A673 (cell line): ENCODE results near the gene RNPEP. TPM values are rescaled to one million over a fixed set of nuclear protein-coding genes. Genes with fewer than 3 reads are reported as not detected.

ENCODE experiments used
- BruUV-seq: library from RNA; stranded (reverse); fragments of 400-500 nt; replicated peaks from 2 replicates; lab custom pipeline; 2021; lab: Mats Ljungman, UMichigan
- CTCF ChIA-PET: fragments of 300-600 bp; sonication (Branson Sonifier 250); formaldehyde crosslinking; loops from one replicate; lab custom pipeline; 2022; ENCODE audit warnings: antibody characterized with exemption; lab: Charles Lee
- POLR2A ChIA-PET: fragments of 300-600 bp; sonication (Branson Sonifier 250); formaldehyde crosslinking; loops from one replicate; lab custom pipeline; 2022; ENCODE audit warnings: antibody characterized with exemption; ENCODE audit not compliant: low non-redundant PET; lab: Charles Lee
- DNase-seq: peaks from one replicate; pipeline ENCODE4 v3.0.0-alpha.2; 2015; ENCODE audit warnings: low spot score
- H3K27ac ChIP-seq: fragments of 200-600 bp; sonication (generic); 2 replicates; pipeline ENCODE4 v1.5.1; 2016; ENCODE audit warnings: mixed run types, low read depth, mild to moderate bottlenecking, mixed read lengths, antibody characterized with exemption, low read length; ENCODE audit not compliant: poor library complexity, severe bottlenecking
- H3K27me3 ChIP-seq: fragments of 200-600 bp; sonication (generic); replicated peaks from 2 replicates; pipeline ENCODE4 v1.6.1; 2017; ENCODE audit warnings: mixed run types, low read depth, mild to moderate bottlenecking, mixed read lengths, antibody characterized with exemption, low read length; ENCODE audit not compliant: insufficient read depth, poor library complexity
- H3K36me3 ChIP-seq: fragments of 200-600 bp; sonication (generic); 2 replicates; pipeline ENCODE4 v1.6.1; 2016; ENCODE audit warnings: mixed run types, mild to moderate bottlenecking, mixed read lengths, antibody characterized with exemption, low read length; ENCODE audit not compliant: insufficient read depth, poor library complexity, severe bottlenecking
- H3K4me1 ChIP-seq: fragments of 200-600 bp; sonication (generic); 2 replicates; pipeline ENCODE4 v1.6.1; 2017; ENCODE audit warnings: mixed run types, mild to moderate bottlenecking, mixed read lengths, antibody characterized with exemption, low read length; ENCODE audit not compliant: insufficient read depth, poor library complexity, severe bottlenecking
- H3K4me3 ChIP-seq: fragments of 200-600 bp; sonication (generic); 2 replicates; pipeline ENCODE4 v1.5.1; 2016; ENCODE audit warnings: low read depth, mixed run types, mild to moderate bottlenecking, mixed read lengths, low read length; ENCODE audit not compliant: poor library complexity, severe bottlenecking
- H3K9me3 ChIP-seq: fragments of 200-600 bp; sonication (generic); 2 replicates; pipeline ENCODE4 v1.6.1; 2016; ENCODE audit warnings: mixed run types, low read depth, mild to moderate bottlenecking, mixed read lengths, antibody characterized with exemption, low read length; ENCODE audit not compliant: poor library complexity, severe bottlenecking
- CTCF ChIP-seq: fragments of 300-800, 200-600 bp; sonication (generic); conservative IDR thresholded peaks from 2 replicates; pipeline ENCODE4 v1.5.1; 2017; ENCODE audit warnings: low read depth, mild to moderate bottlenecking, antibody characterized with exemption, low read length, moderate library complexity, mixed read lengths
- EZH2 ChIP-seq: fragments of 200-600 bp; sonication (generic); IDR thresholded peaks from 2 replicates; pipeline ENCODE4 v1.6.1; 2017; ENCODE audit warnings: borderline replicate concordance, low read depth, mild to moderate bottlenecking, mixed read lengths, antibody characterized with exemption, low read length; ENCODE audit not compliant: poor library complexity, severe bottlenecking
- intact Hi-C: fragments of 100-400 bp; cut with micrococcal nuclease; formaldehyde crosslinking; loops from one replicate; pipeline ENCODE4 v1.10.0; 2022; ENCODE audit not compliant: unreplicated experiment
- total RNA-seq: library from RNA; stranded (reverse); gene quantifications from 2 replicates; pipeline ENCODE4 v1.2.3, GENCODE V29; 2021

Gene RNPEP
- total RNA-seq, 1 experiment from 2014 or later = 59.3 TPM

- Histone ChIP-seq H3K27me3 (no peaks in the 10 kb centered on the region), H3K4me3 (no peak overlapping the region), H3K9me3 (no peaks in the 10 kb centered on the region), H3K36me3 (no peaks in the 10 kb centered on the region), H3K27ac (no peak overlapping the region), H3K4me1 (peaks cover 10% of the 10 kb centered on the region)
- BruUV-seq = no TSS peak
- TF ChIP-seq EZH2 (no peak), CTCF (no peak)
- intact Hi-C loops = no loop called here
- POLR2A ChIA-PET = no interaction called here
- DNase-seq = no peak
- CTCF ChIA-PET = no interaction called here
Measured at GRCh38 chr1:202031796-202032195, 49.3 kb downstream of the RNPEP start.

GRCh38 chr1:202034149-202034682 is 51.8 kb downstream of the RNPEP start:
- Histone ChIP-seq H3K9me3 (no peaks in the 10 kb centered on the region), H3K27me3 (no peaks in the 10 kb centered on the region), H3K36me3 (no peaks in the 10 kb centered on the region), H3K4me1 (peaks cover 10% of the 10 kb centered on the region), H3K27ac (no peak overlapping the region), H3K4me3 (no peak overlapping the region)
- intact Hi-C loops = no loop called here
- CTCF ChIA-PET = no interaction called here
- DNase-seq = no peak
- POLR2A ChIA-PET = no interaction called here
- BruUV-seq = no TSS peak
- TF ChIP-seq CTCF (no peak), EZH2 (no peak)

DNA sequence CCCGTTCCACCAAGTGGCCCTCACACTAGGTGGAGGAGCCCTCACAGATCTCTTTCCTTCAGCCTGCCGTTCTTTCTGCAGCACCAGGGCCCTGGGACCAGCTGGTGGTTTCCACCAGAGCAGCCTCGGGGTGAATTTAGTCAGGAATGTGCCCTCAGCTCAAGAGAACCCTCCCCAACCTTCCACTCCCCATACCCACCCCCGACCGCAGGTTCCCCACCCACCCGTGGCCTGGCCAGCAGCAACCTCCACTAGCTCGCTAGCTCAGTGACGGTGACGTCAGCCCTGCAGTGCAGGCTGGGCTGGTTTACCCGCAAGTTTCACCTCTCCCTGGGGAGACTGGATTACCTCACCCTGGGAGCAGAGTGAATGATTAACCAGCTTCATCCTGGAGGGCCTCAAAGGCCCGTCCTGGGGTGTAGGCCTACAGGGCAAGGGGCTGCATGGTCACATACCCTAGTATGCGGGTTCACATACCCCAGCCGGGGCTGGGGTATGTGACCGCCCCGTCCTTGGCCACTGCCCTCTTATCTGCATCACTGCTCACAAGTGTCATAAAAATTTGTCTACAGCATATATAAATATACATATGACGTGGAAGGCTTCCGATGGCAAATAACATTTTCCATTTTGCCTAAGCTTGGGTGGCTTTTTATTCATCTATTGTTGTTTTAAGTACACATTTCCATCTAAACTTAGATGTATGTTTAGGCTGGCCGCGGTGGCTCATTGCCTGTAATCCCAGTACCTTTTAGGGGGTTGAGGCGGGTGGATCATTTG is 52.4 kb downstream of the RNPEP start:
- Histone ChIP-seq H3K27ac (no peak overlapping the region), H3K4me1 (peaks cover 10% of the 10 kb centered on the region), H3K9me3 (no peaks in the 10 kb centered on the region), H3K36me3 (no peaks in the 10 kb centered on the region), H3K4me3 (no peak overlapping the region), H3K27me3 (no peaks in the 10 kb centered on the region)
- CTCF ChIA-PET = interaction anchor here (0.6 kb wide), 3 partner anchors 42 to 117 kb away, joined by 3 to 4 read pairs (median 3); no protein-coding TSS in a partner anchor
- peak; percentile 93 for DNase-seq
- no TSS peak for BruUV-seq
- intact Hi-C loops = no loop called here
- TF ChIP-seq CTCF (no peak), EZH2 (no peak)
- POLR2A ChIA-PET = no interaction called here
